Neural progenitor cell (in vitro differentiated cells): ENCODE results near the gene MORN1. TPM values are rescaled to one million over a fixed set of nuclear protein-coding genes. Genes with fewer than 3 reads are reported as not detected.

Source experiments
- DNase-seq: peaks from one replicate; pipeline ENCODE4 v3.0.0-alpha.2; 2016; ENCODE audit warnings: low spot score
- H2AFZ ChIP-seq: fragments of 200-600 bp; sonication (generic); replicated peaks from 2 replicates; pipeline ENCODE4 v1.6.1; 2016; ENCODE audit warnings: antibody characterized with exemption
- H3F3A ChIP-seq: fragments of 200-600 bp; sonication (generic); 2 replicates; pipeline ENCODE4 v1.6.1; 2016; ENCODE audit warnings: antibody characterized with exemption, low read depth
- H3K27ac ChIP-seq: fragments of 200-600 bp; sonication (generic); 2 replicates; pipeline ENCODE4 v1.5.1; 2016; ENCODE audit warnings: mild to moderate bottlenecking
- H3K27me3 ChIP-seq: fragments of 200-600 bp; sonication (generic); 2 replicates; pipeline ENCODE4 v1.6.1; 2016; ENCODE audit warnings: mild to moderate bottlenecking, moderate library complexity
- H3K36me3 ChIP-seq: fragments of 200-600 bp; sonication (generic); 2 replicates; pipeline ENCODE4 v1.5.1; 2016
- H3K4me1 ChIP-seq: fragments of 200-600 bp; sonication (generic); 2 replicates; pipeline ENCODE4 v1.6.1; 2016; ENCODE audit warnings: mixed run types
- H3K4me2 ChIP-seq: fragments of 200-600 bp; sonication (generic); 2 replicates; pipeline ENCODE4 v1.6.1; 2016
- H3K4me3 ChIP-seq: fragments of 200-600 bp; sonication (generic); 2 replicates; pipeline ENCODE4 v1.5.1; 2016
- H3K79me2 ChIP-seq: fragments of 200-600 bp; sonication (generic); 2 replicates; pipeline ENCODE4 v1.6.1; 2016; ENCODE audit warnings: low read depth
- H3K9ac ChIP-seq: fragments of 200-600 bp; sonication (generic); 2 replicates; pipeline ENCODE4 v1.6.1; 2016
- H3K9me3 ChIP-seq: fragments of 200-600 bp; sonication (generic); 2 replicates; pipeline ENCODE4 v1.5.1; 2016; ENCODE audit warnings: low read depth
- H4K20me1 ChIP-seq: fragments of 200-600 bp; sonication (generic); 2 replicates; pipeline ENCODE4 v1.6.1; 2016; ENCODE audit warnings: low read depth
- H3K27ac Mint-ChIP-seq: 3 replicates; pipeline ENCODE4 v1.8.0; 2021; ENCODE audit warnings: mixed read lengths
- H3K27me3 Mint-ChIP-seq: 2 replicates; pipeline ENCODE4 v1.8.0; 2022; ENCODE audit warnings: low read depth, mild to moderate bottlenecking, inconsistent platforms, moderate library complexity, mixed read lengths; ENCODE audit not compliant: insufficient read depth
- H3K36me3 Mint-ChIP-seq: 3 replicates; pipeline ENCODE4 v1.8.0; 2021; ENCODE audit warnings: mixed read lengths
- H3K4me1 Mint-ChIP-seq: 3 replicates; pipeline ENCODE4 v1.8.0; 2021; ENCODE audit warnings: mixed read lengths
- H3K4me3 Mint-ChIP-seq: 3 replicates; pipeline ENCODE4 v1.8.0; 2021; ENCODE audit warnings: mild to moderate bottlenecking, moderate library complexity, mixed read lengths
- H3K9me3 Mint-ChIP-seq: 3 replicates; pipeline ENCODE4 v1.8.0; 2020; ENCODE audit warnings: mixed read lengths
- EZH2 ChIP-seq: fragments of 200-600 bp; sonication (generic); IDR thresholded peaks from 2 replicates; pipeline ENCODE4 v1.6.1; 2017; ENCODE audit warnings: antibody characterized with exemption, mild to moderate bottlenecking, moderate library complexity
- EZH2phosphoT487 ChIP-seq: fragments of 200-600 bp; sonication (generic); IDR thresholded peaks from 2 replicates; pipeline ENCODE4 v1.6.1; 2017; ENCODE audit warnings: antibody characterized with exemption
- total RNA-seq: library from RNA; depleted of rRNA; stranded (reverse); fragments of >200 nt; gene quantifications from 2 replicates; pipeline ENCODE4 v1.2.3, GENCODE V29; 2015; ENCODE audit warnings: low replicate concordance
- TF ChIP-seq, protein P1 (sequence below): fragments of 200-600 bp; sonication (generic); IDR thresholded peaks from 2 replicates; pipeline ENCODE4 v1.5.1; 2017; ENCODE audit warnings: antibody characterized with exemption, mild to moderate bottlenecking

Gene MORN1
- total RNA-seq, 1 donor from 2014 or later, result 7.0 TPM

DNA sequence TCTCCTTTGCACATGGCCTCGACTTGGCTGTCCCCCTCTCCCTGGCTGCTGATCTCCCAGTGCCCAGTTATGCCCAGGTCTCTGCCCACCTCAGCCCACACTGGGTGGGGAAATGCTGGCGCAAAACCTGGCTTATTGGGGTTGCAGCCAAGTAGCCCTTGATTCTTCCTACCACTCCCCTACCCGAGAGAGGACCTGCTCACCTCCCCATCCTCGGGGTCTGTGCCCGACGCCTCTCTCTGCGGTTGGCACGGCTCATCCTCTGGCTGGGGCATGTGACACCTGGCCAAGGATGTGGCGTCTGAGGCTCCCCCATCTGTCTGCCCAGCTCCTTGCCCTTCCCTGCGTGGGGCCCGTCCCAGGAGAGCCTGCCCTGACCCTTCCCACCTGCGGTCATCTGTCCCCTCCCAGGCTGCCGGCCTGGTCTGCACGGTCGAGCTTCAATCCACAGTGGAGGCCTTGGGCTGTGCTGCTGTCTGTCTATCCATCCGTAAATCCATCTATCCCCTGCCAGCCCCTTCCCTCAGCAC lies 27.5 kb upstream of the MORN1 start:
- H3K4me3 Mint-ChIP-seq, result no peak overlapping the region
- Histone ChIP-seq H3K9me3 (no peaks in the 10 kb centered on the region), H3K4me3 (no peak overlapping the region), H3K27me3 (peaks cover 48% of the 10 kb centered on the region), H3K4me2 (no peak overlapping the region), H3K4me1 (peaks cover 7% of the 10 kb centered on the region), H3K79me2 (no peaks in the 10 kb centered on the region), H3K9ac (no peak overlapping the region), H2AFZ (no peak overlapping the region), H3F3A (peaks cover 3% of the 10 kb centered on the region), H3K27ac (no peak overlapping the region), H3K36me3 (no peaks in the 10 kb centered on the region), H4K20me1 (no peaks in the 10 kb centered on the region)
- peaks cover 12% of the 10 kb centered on the region for H3K4me1 Mint-ChIP-seq
- peak overlapping the region; percentile 77 for H3K27ac Mint-ChIP-seq
- H3K27me3 Mint-ChIP-seq, result peaks cover 21% of the 10 kb centered on the region
- no peak for DNase-seq
- peaks cover 14% of the 10 kb centered on the region for H3K9me3 Mint-ChIP-seq
- no peaks in the 10 kb centered on the region for H3K36me3 Mint-ChIP-seq
- TF ChIP-seq EZH2 (no peak), EZH2phosphoT487 (no peak)
- TF ChIP-seq, protein P1, sequence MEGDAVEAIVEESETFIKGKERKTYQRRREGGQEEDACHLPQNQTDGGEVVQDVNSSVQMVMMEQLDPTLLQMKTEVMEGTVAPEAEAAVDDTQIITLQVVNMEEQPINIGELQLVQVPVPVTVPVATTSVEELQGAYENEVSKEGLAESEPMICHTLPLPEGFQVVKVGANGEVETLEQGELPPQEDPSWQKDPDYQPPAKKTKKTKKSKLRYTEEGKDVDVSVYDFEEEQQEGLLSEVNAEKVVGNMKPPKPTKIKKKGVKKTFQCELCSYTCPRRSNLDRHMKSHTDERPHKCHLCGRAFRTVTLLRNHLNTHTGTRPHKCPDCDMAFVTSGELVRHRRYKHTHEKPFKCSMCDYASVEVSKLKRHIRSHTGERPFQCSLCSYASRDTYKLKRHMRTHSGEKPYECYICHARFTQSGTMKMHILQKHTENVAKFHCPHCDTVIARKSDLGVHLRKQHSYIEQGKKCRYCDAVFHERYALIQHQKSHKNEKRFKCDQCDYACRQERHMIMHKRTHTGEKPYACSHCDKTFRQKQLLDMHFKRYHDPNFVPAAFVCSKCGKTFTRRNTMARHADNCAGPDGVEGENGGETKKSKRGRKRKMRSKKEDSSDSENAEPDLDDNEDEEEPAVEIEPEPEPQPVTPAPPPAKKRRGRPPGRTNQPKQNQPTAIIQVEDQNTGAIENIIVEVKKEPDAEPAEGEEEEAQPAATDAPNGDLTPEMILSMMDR, result no peak

DNA sequence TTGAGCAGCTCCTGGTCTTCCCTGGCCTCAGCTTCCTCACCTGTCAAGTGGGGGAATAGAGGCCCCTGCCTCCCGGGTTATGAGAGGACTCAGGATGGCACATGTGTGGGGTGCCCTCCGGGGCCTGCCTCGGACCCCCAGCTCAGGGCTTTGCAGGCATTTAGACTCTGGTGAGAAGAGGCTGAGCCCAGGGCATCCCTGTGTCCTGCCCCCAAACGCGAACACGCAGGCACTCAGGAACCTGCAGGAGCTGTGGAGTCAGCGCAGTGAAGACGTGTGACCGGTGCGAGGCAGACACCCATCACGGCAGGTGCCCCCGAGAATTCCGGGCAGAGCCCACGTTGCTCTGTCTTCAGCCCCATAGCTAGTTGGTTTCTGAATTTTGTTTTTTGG lies 26.5 kb upstream of the MORN1 start:
- Histone ChIP-seq H3K4me1 (peaks cover 18% of the 10 kb centered on the region), H3K79me2 (no peaks in the 10 kb centered on the region), H3K9me3 (no peaks in the 10 kb centered on the region), H3K9ac (no peak overlapping the region), H4K20me1 (no peaks in the 10 kb centered on the region), H3F3A (peaks cover 8% of the 10 kb centered on the region), H3K36me3 (no peaks in the 10 kb centered on the region), H3K4me3 (no peak overlapping the region), H3K27me3 (peaks cover 39% of the 10 kb centered on the region), H3K27ac (no peak overlapping the region), H2AFZ (no peak overlapping the region), H3K4me2 (no peak overlapping the region)
- no peak overlapping the region for H3K27ac Mint-ChIP-seq
- H3K36me3 Mint-ChIP-seq, result no peaks in the 10 kb centered on the region
- TF ChIP-seq EZH2phosphoT487 (no peak), EZH2 (no peak)
- TF ChIP-seq, protein P1, result no peak
- DNase-seq, result no peak
- H3K4me3 Mint-ChIP-seq, result no peak overlapping the region
- H3K4me1 Mint-ChIP-seq, result peaks cover 13% of the 10 kb centered on the region
- H3K9me3 Mint-ChIP-seq, result peaks cover 7% of the 10 kb centered on the region
- peaks cover 14% of the 10 kb centered on the region for H3K27me3 Mint-ChIP-seq

DNA sequence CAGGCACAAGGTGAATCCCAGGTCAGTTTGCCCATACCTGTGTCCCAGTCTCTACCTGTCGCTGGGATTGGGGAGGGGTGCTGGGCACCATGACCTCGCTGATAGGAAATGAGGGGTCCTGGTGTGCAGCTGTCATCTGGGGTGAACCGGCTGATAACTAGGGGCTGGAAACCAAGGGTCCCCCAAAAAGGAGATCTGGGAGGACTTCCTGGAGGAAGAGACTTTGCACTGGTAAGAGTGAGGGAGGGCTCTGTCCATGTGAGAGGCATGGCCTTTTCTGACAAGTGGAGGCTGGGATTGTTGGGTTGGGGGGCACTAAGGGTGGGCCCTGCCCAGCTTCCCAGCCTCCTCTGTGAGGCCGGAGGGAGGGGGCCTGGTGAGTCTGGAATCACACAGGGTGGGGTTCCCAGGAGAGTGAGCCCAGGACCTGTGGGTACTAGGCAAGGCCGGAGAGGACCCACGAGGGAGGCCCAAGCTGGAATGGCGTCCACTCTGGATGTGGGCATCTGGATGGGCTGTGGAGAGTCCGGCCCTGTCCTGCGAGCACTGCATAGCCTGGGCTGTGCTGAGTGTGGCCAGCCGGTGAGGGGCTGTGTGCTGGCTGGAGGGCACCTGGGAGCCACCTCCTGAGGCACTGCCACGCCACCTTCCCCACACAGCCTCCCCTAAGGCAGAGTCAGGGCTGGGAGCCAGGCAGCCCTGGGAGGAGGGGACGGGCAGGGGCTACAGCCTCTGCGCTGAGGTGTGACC lies 25.9 kb upstream of the MORN1 start:
- H3K9me3 ChIP-seq, result no peaks in the 10 kb centered on the region
- no peak overlapping the region for H3K9ac ChIP-seq
- H2AFZ ChIP-seq, result no peak overlapping the region
- no peak overlapping the region for H3K4me2 ChIP-seq
- Mint-ChIP-seq H3K27ac (no peak overlapping the region), H3K4me1 (peaks cover 13% of the 10 kb centered on the region), H3K9me3 (peaks cover 2% of the 10 kb centered on the region), H3K27me3 (peaks cover 14% of the 10 kb centered on the region), H3K36me3 (no peaks in the 10 kb centered on the region), H3K4me3 (no peak overlapping the region)
- H3K4me3 ChIP-seq, result no peak overlapping the region
- H3K27ac ChIP-seq, result no peak overlapping the region
- no peaks in the 10 kb centered on the region for H3K79me2 ChIP-seq
- peaks cover 18% of the 10 kb centered on the region for H3K4me1 ChIP-seq
- DNase-seq, result no peak
- H3F3A ChIP-seq, result peaks cover 8% of the 10 kb centered on the region
- H4K20me1 ChIP-seq, result no peaks in the 10 kb centered on the region
- H3K36me3 ChIP-seq, result no peaks in the 10 kb centered on the region
- TF ChIP-seq EZH2 (no peak), EZH2phosphoT487 (no peak)
- TF ChIP-seq, protein P1, result no peak
- peaks cover 33% of the 10 kb centered on the region for H3K27me3 ChIP-seq
